HEK293 (cell line): ENCODE measurements around the gene MYH11.

ENCODE experiments used
- CTCF ChIP-seq: fragments of 450-650 bp; formaldehyde crosslinking; IDR thresholded peaks from 2 replicates; pipeline ENCODE4 v1.5.1; 2016; ENCODE audit warnings: missing biosample characterization, missing genetic modification characterization
- YY1 ChIP-seq: fragments of 450-650 bp; formaldehyde crosslinking; IDR thresholded peaks from 2 replicates; pipeline ENCODE4 v1.5.1; 2018; ENCODE audit warnings: missing biosample characterization, missing genetic modification characterization
- ZNF10 ChIP-seq: fragments of 450-650 bp; formaldehyde crosslinking; IDR thresholded peaks from 2 replicates; pipeline ENCODE4 v1.5.1; 2017; ENCODE audit warnings: missing biosample characterization, missing genetic modification characterization
- ZNF324 ChIP-seq: fragments of 450-650 bp; formaldehyde crosslinking; IDR thresholded peaks from 2 replicates; pipeline ENCODE4 v1.5.1; 2016; ENCODE audit warnings: missing biosample characterization, missing genetic modification characterization
- ZNF473 ChIP-seq: fragments of 450-650 bp; formaldehyde crosslinking; IDR thresholded peaks from 2 replicates; pipeline ENCODE4 v1.5.1; 2017; ENCODE audit warnings: missing biosample characterization, missing genetic modification characterization
- ZNF544 ChIP-seq: fragments of 450-650 bp; formaldehyde crosslinking; IDR thresholded peaks from 2 replicates; pipeline ENCODE4 v1.5.0; 2017; ENCODE audit warnings: missing biosample characterization, missing genetic modification characterization
- ZNF596 ChIP-seq: fragments of 450-650 bp; IDR thresholded peaks from 2 replicates; pipeline ENCODE4 v1.5.0; 2018; ENCODE audit warnings: missing biosample characterization, mild to moderate bottlenecking, missing genetic modification characterization, moderate library complexity
- ZNF776 ChIP-seq: fragments of 450-650 bp; formaldehyde crosslinking; IDR thresholded peaks from 2 replicates; pipeline ENCODE4 v1.5.0; 2017; ENCODE audit warnings: missing biosample characterization, missing genetic modification characterization, borderline replicate concordance

GRCh38 chr16:15782573-15783365, 74.1 kb downstream of the MYH11 start:
- no peak for TF ChIP-seq YY1 (tag by site-specific recombination)
- no peak for TF ChIP-seq ZNF544 (tag by site-specific recombination)
- no peak for TF ChIP-seq CTCF (tag by site-specific recombination)
- TF ChIP-seq ZNF473 (tag by site-specific recombination) = no peak
- no peak for TF ChIP-seq ZNF10
- TF ChIP-seq ZNF324 (tag by site-specific recombination) = no peak
- no peak for TF ChIP-seq ZNF596
- TF ChIP-seq ZNF776 (tag by site-specific recombination) = no peak
